ENCODE data around the gene MED15. TPM values are rescaled to one million over a fixed set of nuclear protein-coding genes. Genes with fewer than 3 reads are reported as not detected.

MED15 gene
- total RNA-seq, 1 donor from 2014 or later, result 105 TPM

DNA sequence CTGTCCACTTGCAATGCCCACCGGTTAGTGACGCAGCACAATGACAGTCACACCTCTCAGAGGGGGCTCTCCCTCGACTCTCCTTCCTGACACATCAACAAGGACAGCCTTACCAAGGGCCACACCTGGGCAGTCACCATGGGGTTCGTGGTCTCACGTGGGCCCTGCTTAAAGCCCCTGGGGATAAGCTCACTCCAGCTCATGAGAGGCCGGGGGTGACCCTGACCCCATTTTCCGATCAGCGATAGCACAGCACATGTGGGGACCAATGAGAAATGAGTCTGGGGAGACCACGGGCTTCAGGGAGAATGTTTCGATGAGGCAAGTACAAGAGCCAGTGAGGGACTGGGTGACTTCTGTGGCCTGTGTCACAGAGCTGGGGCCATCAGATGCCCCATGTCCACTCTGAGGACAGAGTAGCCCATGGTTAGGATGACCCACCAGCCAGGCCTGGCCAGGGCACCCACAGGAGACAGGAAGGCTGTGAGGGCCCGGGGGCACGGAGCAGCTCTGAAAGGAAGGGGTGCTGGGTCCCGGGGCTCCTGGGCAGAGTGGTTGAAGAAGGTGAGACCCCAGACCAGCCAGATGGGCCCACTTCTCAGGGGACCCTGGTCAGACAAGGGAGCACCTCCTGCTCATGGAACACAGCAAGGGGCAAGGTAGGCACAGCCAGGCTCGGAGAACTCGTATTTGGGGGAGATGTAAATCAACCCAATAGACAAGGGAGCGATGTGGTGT is 128.8 kb downstream of the MED15 start:
- no peak overlapping the region for H3K4me3 ChIP-seq
- TF ChIP-seq, protein P1, sequence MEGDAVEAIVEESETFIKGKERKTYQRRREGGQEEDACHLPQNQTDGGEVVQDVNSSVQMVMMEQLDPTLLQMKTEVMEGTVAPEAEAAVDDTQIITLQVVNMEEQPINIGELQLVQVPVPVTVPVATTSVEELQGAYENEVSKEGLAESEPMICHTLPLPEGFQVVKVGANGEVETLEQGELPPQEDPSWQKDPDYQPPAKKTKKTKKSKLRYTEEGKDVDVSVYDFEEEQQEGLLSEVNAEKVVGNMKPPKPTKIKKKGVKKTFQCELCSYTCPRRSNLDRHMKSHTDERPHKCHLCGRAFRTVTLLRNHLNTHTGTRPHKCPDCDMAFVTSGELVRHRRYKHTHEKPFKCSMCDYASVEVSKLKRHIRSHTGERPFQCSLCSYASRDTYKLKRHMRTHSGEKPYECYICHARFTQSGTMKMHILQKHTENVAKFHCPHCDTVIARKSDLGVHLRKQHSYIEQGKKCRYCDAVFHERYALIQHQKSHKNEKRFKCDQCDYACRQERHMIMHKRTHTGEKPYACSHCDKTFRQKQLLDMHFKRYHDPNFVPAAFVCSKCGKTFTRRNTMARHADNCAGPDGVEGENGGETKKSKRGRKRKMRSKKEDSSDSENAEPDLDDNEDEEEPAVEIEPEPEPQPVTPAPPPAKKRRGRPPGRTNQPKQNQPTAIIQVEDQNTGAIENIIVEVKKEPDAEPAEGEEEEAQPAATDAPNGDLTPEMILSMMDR (IDR thresholded peaks at IDR 0.05), result no peak
- H3K4me1 ChIP-seq, result no peaks in the 10 kb centered on the region
- DNase-seq (no peak), ATAC-seq (no peak)
- intact Hi-C loops (cut with DNase I), result no loop called here
- no peaks in the 10 kb centered on the region for H3K9me3 ChIP-seq
- H3K36me3 ChIP-seq, result no peaks in the 10 kb centered on the region
- no peaks in the 10 kb centered on the region for H3K27me3 ChIP-seq (ENCODE audit: low read depth)
- no peak overlapping the region for H3K27ac ChIP-seq

DNA sequence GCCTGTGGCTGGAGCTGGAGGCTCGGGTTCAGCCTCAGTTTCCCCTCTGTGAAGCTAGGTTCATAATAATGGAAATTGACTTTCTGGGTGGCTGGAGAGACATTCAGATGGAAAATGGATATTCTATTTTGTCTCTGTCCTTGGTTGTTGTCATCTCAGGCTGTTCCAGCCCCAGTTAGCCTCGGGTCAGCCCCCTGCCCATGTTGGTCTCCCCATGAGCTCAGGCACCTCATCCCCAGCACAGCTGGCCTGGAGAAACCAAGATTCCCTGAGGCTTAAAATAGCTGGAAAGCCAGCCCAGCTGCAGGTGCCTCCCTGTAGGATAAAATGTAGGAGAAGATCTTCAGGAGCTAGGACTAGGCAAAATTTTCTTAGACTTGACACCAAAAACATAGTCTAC is 129.5 kb downstream of the MED15 start:
- no peak overlapping the region for H3K4me3 ChIP-seq
- H3K9me3 ChIP-seq, result no peaks in the 10 kb centered on the region
- no peak overlapping the region for H3K27ac ChIP-seq
- TF ChIP-seq, protein P1 (IDR thresholded peaks at IDR 0.05), result no peak
- H3K4me1 ChIP-seq, result no peaks in the 10 kb centered on the region
- ATAC-seq (no peak), DNase-seq (no peak)
- intact Hi-C loops (cut with DNase I), result no loop called here
- H3K27me3 ChIP-seq (ENCODE audit: low read depth), result no peaks in the 10 kb centered on the region
- no peaks in the 10 kb centered on the region for H3K36me3 ChIP-seq

Other genes starting within 250 kb of the MED15 start
- gene RTN4R, start 239.3 kb upstream of the MED15 start, total RNA-seq, result 9.6 TPM
- 31.1 TPM for gene DGCR6L, start 187.6 kb upstream of the MED15 start, total RNA-seq
- 12.3 TPM for gene ZNF74, start 113.5 kb upstream of the MED15 start, total RNA-seq
- 12.6 TPM for gene SCARF2, start 69.8 kb upstream of the MED15 start, total RNA-seq
- gene KLHL22, start 11.8 kb upstream of the MED15 start, total RNA-seq, result 24.0 TPM